ENCODE measurements around the gene SLBP.

SLBP gene

DNA sequence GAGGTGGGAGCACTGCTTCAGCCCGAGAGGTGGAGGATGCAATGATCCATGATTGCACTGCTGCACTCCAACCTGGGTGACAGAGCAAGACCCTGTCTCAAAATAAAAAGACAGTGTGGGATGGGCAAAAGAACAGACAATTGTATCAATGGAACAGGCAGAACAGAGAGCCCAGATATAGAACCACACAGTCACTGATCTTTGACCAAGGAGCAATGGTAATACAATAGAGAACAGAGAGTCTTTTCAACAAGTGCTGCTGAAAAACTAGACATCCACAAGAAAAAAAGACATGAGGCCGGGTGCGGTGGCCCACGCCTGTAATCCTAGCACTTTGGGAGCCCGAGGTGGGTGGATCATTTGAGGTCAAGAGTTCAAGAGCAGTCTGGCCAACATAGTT, 33.9 kb downstream of the SLBP start:
- TF ChIP-seq CTCF (IDR thresholded peaks at IDR 0.05), result no peak

- TF ChIP-seq CTCF (IDR thresholded peaks at IDR 0.05), result no peak
Observed at GRCh38 chr4:1676605-1677525, 35.3 kb downstream of the SLBP start.

- TF ChIP-seq CTCF (IDR thresholded peaks at IDR 0.05), result no peak
Observed at GRCh38 chr4:1675802-1676137, 36.3 kb downstream of the SLBP start.

DNA sequence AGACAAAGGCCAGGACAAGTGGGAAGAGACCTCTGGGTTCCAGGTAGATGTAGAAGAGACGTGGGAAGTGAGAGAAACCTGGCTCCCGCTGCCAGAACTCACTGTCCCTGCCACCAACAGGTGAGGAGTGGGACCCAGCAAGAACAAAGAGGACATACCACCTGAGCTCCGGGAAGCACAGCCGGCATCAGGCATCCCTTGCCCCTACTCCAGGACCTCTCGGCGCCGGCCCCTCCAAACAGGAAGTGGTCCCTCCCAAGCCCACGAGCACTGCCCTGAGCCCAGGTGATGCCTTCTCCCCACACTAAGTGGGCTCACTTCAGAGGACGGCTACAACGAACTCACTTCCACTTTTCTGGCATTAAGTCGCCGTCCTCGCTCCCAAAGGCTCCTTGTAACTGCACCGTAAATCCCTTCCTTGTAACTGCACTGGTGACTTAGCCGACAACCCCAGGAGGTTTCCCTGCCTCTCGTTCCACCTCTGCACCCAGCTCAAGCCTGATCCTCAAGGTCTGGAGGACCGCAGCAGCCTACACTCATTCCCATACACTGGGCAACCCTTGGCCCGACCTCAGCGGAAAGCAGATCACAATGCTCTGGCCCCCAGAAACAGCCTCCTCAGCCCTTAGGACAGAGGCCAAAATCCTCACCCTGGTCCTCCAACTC, 36.9 kb downstream of the SLBP start:
- no peak for TF ChIP-seq CTCF (IDR thresholded peaks at IDR 0.05)

DNA sequence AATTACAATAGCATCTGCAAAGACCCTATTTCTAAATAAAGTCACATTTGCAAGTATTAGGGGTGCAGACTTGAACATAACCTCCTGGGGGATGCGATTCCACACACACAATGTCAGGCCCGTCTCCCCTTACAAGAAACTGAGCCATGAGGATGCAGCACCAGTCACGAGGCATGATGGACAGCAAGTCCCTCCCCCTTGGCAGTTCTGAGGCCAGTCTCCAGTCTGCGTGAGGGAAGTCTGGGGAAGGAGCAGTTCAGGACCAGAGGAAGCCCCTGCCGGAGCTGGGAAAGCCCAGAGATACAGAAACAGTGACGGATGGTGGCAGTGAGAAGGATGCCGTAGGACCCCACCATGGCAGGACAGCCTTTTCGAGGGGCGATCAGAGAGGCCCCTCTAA, 37.4 kb downstream of the SLBP start:
- no peak for TF ChIP-seq CTCF (IDR thresholded peaks at IDR 0.05)

- no peak for TF ChIP-seq CTCF (IDR thresholded peaks at IDR 0.05)
Observed at GRCh38 chr4:1673671-1674070, 38.4 kb downstream of the SLBP start.

- TF ChIP-seq CTCF (IDR thresholded peaks at IDR 0.05), result no peak
Observed at GRCh38 chr4:1670279-1670678, 41.8 kb downstream of the SLBP start.
